Activated T-cell treated with anti-CD3 and anti-CD28 coated beads for 48 hours (primary cell): ENCODE results near the gene FOCAD.
"Not testable (repeated sequence)": the region's sequence is repeated elsewhere in the genome, so short reads cannot be mapped to it uniquely, and the experiment has no call there.

Experiments used
- DNase-seq: peaks from one replicate; pipeline ENCODE4 v3.0.0-alpha.2; 2020; ENCODE audit warnings: low read depth

The FOCAD gene

GRCh38 chr9:20884985-20885593 is 201.0 kb downstream of the FOCAD start:
- DNase-seq: peak; percentile 33

GRCh38 chr9:20898885-20899554 is 215.0 kb downstream of the FOCAD start:
- DNase-seq: no peak

- no peak for DNase-seq
Measured at GRCh38 chr9:20903212-20903611, 219.2 kb downstream of the FOCAD start.

GRCh38 chr9:20904995-20905394 is 220.9 kb downstream of the FOCAD start:
- DNase-seq: no peak

GRCh38 chr9:20906326-20906725 is 222.3 kb downstream of the FOCAD start:
- no peak for DNase-seq

- no peak for DNase-seq
Measured at GRCh38 chr9:20908461-20908860, 224.4 kb downstream of the FOCAD start.

GRCh38 chr9:20914556-20914955 is 230.5 kb downstream of the FOCAD start:
- DNase-seq: no peak

GRCh38 chr9:20921362-20921761 is 237.3 kb downstream of the FOCAD start:
- no peak for DNase-seq

GRCh38 chr9:20925256-20926045 is 241.4 kb downstream of the FOCAD start:
- DNase-seq: no peak

- no peak for DNase-seq
Measured at GRCh38 chr9:20929276-20929675, 245.2 kb downstream of the FOCAD start.

GRCh38 chr9:20930836-20931235 is 246.8 kb downstream of the FOCAD start:
- no peak for DNase-seq

GRCh38 chr9:20940447-20941173 is 256.6 kb downstream of the FOCAD start:
- DNase-seq: no peak

GRCh38 chr9:20941174-20941690 is 257.2 kb downstream of the FOCAD start:
- DNase-seq: peak; percentile 8

GRCh38 chr9:20944507-20944906 is 260.4 kb downstream of the FOCAD start:
- no peak for DNase-seq

- no peak for DNase-seq
Measured at GRCh38 chr9:20945269-20945668, 261.2 kb downstream of the FOCAD start.

GRCh38 chr9:20945856-20946255 is 261.8 kb downstream of the FOCAD start:
- no peak for DNase-seq

- no peak for DNase-seq
Measured at GRCh38 chr9:20948703-20949102, 264.6 kb downstream of the FOCAD start.

- DNase-seq: no peak
Measured at GRCh38 chr9:20950707-20951106, 266.6 kb downstream of the FOCAD start.

- no peak for DNase-seq
Measured at GRCh38 chr9:20962536-20963225, 278.6 kb downstream of the FOCAD start.

- DNase-seq: no peak
Measured at GRCh38 chr9:20972684-20973083, 288.6 kb downstream of the FOCAD start.

- DNase-seq: not testable (repeated sequence)
Measured at GRCh38 chr9:20973246-20973947, 289.3 kb downstream of the FOCAD start.
